MG63 (cell line): Measurements from ENCODE around the gene DOCK8. TPM values are rescaled to one million over a fixed set of nuclear protein-coding genes. Genes with fewer than 3 reads are reported as not detected.
A peak's percentile ranks its signal among the peaks of the same experiment; 100 is the strongest.

Experiments
- DNase-seq: peaks from one replicate; pipeline ENCODE4 v3.0.0-alpha.2; 2020
- H3K27me3 ChIP-seq: fragments of 250-450 bp; sonication (Bioruptor Pico); 2 replicates; pipeline ENCODE4 v1.5.1; 2020; ENCODE audit warnings: mild to moderate bottlenecking, moderate library complexity
- H3K36me3 ChIP-seq: fragments of 250-450 bp; sonication (Bioruptor Pico); 2 replicates; pipeline ENCODE4 v1.5.1; 2020; ENCODE audit warnings: mild to moderate bottlenecking, moderate library complexity
- H3K4me3 ChIP-seq: fragments of 250-450 bp; sonication (Bioruptor Pico); 2 replicates; pipeline ENCODE4 v1.5.1; 2020; ENCODE audit warnings: mild to moderate bottlenecking, moderate library complexity
- H3K9me3 ChIP-seq: fragments of 250-450 bp; sonication (Bioruptor Pico); 2 replicates; pipeline ENCODE4 v1.5.1; 2020; ENCODE audit warnings: mild to moderate bottlenecking, moderate library complexity
- total RNA-seq: library from RNA; depleted of rRNA; stranded (reverse); fragments of >200 nt; shearing (Covaris generic); gene quantifications from 2 replicates; pipeline ENCODE4 v1.2.3, GENCODE V29; 2014; ENCODE audit warnings: low replicate concordance; rRNA removed

Gene DOCK8
- total RNA-seq, 1 experiment from 2014 or later = 6.5 TPM

DNA sequence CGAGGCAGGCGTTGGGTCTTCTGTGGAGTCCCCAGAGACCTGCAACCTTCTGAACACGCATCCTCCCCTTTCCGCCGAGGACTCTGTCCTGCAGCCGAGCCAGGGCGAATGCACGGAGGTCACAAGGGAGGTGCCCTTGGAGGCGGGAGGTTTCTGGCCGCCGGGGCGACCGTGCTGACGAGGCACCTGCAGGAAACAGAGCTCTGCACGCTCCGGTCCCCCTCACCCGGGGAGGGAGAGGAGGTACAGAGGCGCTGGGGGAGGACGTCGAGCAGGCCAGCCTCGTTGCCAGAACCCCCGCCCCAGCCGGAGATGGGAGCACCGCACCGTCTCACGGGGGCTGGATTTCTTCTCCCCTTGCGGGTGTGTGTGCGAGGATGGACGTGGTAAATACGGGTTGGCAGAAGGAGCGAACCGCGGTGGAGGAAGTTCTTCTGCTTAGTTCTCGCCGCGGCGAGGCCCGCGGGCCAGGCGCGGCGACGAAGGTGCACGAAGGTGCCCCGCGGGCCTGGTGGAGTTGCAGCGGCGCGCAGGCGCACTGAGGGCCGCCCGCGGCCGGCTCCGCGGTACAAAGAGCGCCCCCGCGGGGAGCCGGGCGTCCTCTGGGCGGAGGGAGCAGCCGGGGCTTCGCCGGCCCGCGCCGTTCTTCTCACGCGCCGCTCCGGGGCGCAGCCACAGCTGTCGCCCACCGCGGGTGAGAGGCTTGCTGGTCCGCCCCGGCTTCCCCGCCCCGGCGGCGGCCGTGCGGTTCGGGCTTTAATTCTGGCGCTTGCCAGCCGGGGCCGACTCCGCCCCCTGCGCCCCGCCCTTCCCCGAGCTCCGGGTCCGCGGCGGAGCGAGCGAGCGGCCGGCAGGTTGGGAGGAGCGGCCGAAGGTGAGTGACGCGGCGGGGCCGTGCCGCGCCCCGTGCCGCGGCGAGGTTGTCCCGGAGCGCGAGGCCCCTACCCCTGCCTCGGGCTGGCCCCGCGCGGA, 289.5 kb downstream of the DOCK8 start, which contains the start of gene KANK1:
Gene KANK1, plus strand, starts transcription at position 815 of the 972 bp plus-strand sequence.
- peak within 1 kb of the TSS; percentile 75 for H3K4me3 ChIP-seq
- no peaks in the 10 kb centered on the region for H3K9me3 ChIP-seq
- peak; percentile 88 for DNase-seq
- no peaks in the 10 kb centered on the region for H3K27me3 ChIP-seq
- H3K36me3 ChIP-seq = peaks cover 30% of the 10 kb centered on the region

DNA sequence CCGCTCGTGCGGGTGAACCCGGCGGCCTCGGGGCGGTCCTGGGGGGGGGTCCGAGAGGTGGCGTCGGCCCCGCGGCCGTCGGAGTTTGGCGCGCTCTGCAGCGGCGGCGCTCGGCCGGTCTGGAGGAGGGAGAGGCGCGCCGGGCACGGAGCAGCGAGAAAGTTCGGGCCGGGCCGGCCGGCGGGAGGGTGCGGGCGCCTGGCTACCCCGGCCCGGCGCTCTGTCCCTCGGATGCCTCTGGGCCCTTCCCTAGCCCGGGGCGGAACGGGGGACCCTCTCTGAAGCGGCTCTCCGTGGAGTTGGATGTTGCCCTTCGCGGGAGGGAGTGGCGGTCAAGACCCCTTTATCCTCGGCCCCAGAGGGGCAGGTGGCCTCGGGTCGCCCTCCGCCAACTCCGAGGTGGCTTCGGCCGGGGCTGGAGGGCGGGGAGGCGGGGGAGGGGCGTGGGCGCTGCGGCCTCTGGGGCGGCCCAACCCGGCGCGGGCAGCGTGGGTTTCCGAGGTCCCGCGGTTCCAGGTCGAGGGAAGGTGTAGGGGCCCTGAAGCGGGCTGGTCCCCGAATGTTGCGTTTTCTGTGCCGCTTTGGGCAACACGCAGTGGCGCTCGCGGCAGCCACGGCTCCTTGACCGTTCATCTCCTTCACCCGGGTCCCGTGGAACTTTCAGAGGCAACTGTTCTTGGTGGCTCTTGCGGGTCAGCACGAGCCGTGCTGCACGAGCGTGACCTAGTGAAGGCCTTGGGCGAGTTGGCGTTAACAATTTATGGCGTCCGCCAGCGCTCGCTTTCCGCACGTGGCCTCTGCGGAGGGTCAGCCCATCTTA, 290.5 kb downstream of the DOCK8 start:
- DNase-seq = peak; percentile 45
- Histone ChIP-seq H3K9me3 (no peaks in the 10 kb centered on the region), H3K4me3 (peak overlapping the region; percentile 75)

DNA sequence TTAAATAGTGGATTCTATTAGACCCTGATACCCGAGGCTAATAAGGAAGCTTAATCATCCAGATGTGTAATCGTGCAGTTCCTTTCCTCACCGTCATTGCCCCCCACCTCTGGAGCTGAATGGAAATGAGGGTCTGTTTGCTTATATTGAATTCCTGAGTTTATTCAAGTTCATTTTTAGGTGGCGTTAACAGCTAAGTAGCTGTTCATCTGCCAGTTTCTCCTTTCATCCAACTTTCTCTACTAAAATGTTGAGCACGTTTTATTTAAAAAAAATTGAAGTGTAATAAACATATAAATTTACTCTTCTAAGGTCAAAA, 291.0 kb downstream of the DOCK8 start:
- DNase-seq = no peak
- no peaks in the 10 kb centered on the region for H3K9me3 ChIP-seq
- peak overlapping the region; percentile 75 for H3K4me3 ChIP-seq
- H3K27me3 ChIP-seq = no peaks in the 10 kb centered on the region
- peaks cover 43% of the 10 kb centered on the region for H3K36me3 ChIP-seq

More for the DNA sequence above, 290.5 kb downstream of the DOCK8 start:
- Histone ChIP-seq H3K27me3 (no peaks in the 10 kb centered on the region), H3K36me3 (peaks cover 38% of the 10 kb centered on the region)

DNA sequence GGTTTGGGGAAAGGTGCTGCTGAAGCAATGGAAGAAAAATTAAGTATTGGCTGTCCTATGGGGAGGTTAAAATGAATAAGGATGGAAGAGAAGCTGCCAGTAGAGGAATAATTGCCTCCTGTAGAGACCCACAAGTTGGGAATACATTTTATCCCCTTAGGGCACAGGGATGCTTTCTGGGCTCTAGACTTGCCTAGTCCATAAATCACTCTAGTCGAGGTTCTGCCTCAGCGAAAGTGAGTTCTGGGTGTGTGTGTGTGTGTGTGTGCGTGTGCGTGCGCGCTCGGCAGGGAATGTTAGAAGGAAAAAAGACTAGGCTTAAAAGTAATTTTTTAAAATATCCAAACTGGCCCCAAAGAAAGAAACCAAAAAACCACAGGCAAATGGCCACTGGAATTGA, 291.6 kb downstream of the DOCK8 start:
- no peak for DNase-seq
- Histone ChIP-seq H3K9me3 (no peaks in the 10 kb centered on the region), H3K27me3 (no peaks in the 10 kb centered on the region), H3K36me3 (peaks cover 49% of the 10 kb centered on the region), H3K4me3 (peak overlapping the region; percentile 75)

GRCh38 chr9:511861-512260, 297.2 kb downstream of the DOCK8 start:
- no peak for DNase-seq
- Histone ChIP-seq H3K36me3 (peaks cover 68% of the 10 kb centered on the region), H3K9me3 (no peaks in the 10 kb centered on the region), H3K4me3 (no peak overlapping the region), H3K27me3 (no peaks in the 10 kb centered on the region)

GRCh38 chr9:512555-513272, 298.0 kb downstream of the DOCK8 start:
- H3K27me3 ChIP-seq = no peaks in the 10 kb centered on the region
- H3K36me3 ChIP-seq = peaks cover 66% of the 10 kb centered on the region
- DNase-seq = no peak
- no peak overlapping the region for H3K4me3 ChIP-seq
- no peaks in the 10 kb centered on the region for H3K9me3 ChIP-seq

Other genes starting within 250 kb of the DOCK8 start
- 0.42 and 4.1 TPM in 2 replicates for gene WASHC1, start 185.4 kb upstream of the DOCK8 start, total RNA-seq
- not detected in 2 replicates for gene FOXD4, start 96.4 kb upstream of the DOCK8 start, total RNA-seq
- gene ZNG1A, start 35.8 kb upstream of the DOCK8 start, total RNA-seq = 9.5 and 12.3 TPM in 2 replicates